GM23338 (cell line): ENCODE measurements around the gene SLC8B1. TPM values are rescaled to one million over a fixed set of nuclear protein-coding genes. Genes with fewer than 3 reads are reported as not detected.

ENCODE experiments used
- ATAC-seq: fragments of 200-7000 bp; cut with Tn5 transposase; 3 replicates; pipeline ENCODE4 v1.9.1; 2020
- DNase-seq: peaks from one replicate; pipeline ENCODE4 v3.0.0-alpha.2; 2015; ENCODE audit warnings: low spot score
- H2AFZ ChIP-seq: fragments of 200-600 bp; sonication (generic); 2 replicates; pipeline ENCODE4 v1.8.0; 2016; ENCODE audit warnings: antibody characterized with exemption, mild to moderate bottlenecking, moderate library complexity
- H3F3A ChIP-seq: fragments of 200-600 bp; sonication (generic); replicated peaks from 2 replicates; pipeline ENCODE4 v1.8.0; 2017; ENCODE audit warnings: antibody characterized with exemption, mixed run types, low read depth
- H3K27ac ChIP-seq: fragments of 200-600 bp; sonication (generic); 2 replicates; pipeline ENCODE4 v1.6.1; 2016; ENCODE audit warnings: low read depth
- H3K27me3 ChIP-seq: fragments of 200-600 bp; sonication (generic); 2 replicates; pipeline ENCODE4 v1.8.0; 2016; ENCODE audit warnings: mild to moderate bottlenecking, mixed run types, moderate library complexity; ENCODE audit not compliant: insufficient read depth
- H3K36me3 ChIP-seq: fragments of 200-600 bp; sonication (generic); 2 replicates; pipeline ENCODE4 v1.8.0; 2016; ENCODE audit warnings: mild to moderate bottlenecking; ENCODE audit not compliant: insufficient read depth
- H3K4me1 ChIP-seq: fragments of 200-600 bp; sonication (generic); 2 replicates; pipeline ENCODE4 v1.8.0; 2016; ENCODE audit warnings: mild to moderate bottlenecking, moderate library complexity; ENCODE audit not compliant: insufficient read depth
- H3K4me2 ChIP-seq: fragments of 200-600 bp; sonication (generic); 2 replicates; pipeline ENCODE4 v1.7.1; 2017; ENCODE audit warnings: mixed run types
- H3K4me3 ChIP-seq: fragments of 200-600 bp; sonication (generic); 2 replicates; pipeline ENCODE4 v1.6.1; 2016; ENCODE audit warnings: mixed run types
- H3K79me2 ChIP-seq: fragments of 200-600 bp; sonication (generic); replicated peaks from 2 replicates; pipeline ENCODE4 v1.8.0; 2017; ENCODE audit warnings: mild to moderate bottlenecking; ENCODE audit not compliant: insufficient read depth
- H3K9me2 ChIP-seq: fragments of 200-600 bp; sonication (generic); 2 replicates; pipeline ENCODE4 v1.8.0; 2017; ENCODE audit not compliant: insufficient read depth
- H4K20me1 ChIP-seq: fragments of 200-600 bp; sonication (generic); replicated peaks from 2 replicates; pipeline ENCODE4 v1.8.0; 2017; ENCODE audit warnings: mild to moderate bottlenecking; ENCODE audit not compliant: insufficient read depth
- H3K27ac Mint-ChIP-seq: 2 replicates; pipeline ENCODE4 v1.8.0; 2020; ENCODE audit warnings: inconsistent platforms, mild to moderate bottlenecking, moderate library complexity, mixed read lengths
- H3K27me3 Mint-ChIP-seq: 3 replicates; pipeline ENCODE4 v1.8.0; 2022; ENCODE audit warnings: low read depth, mild to moderate bottlenecking, moderate library complexity, mixed read lengths, inconsistent platforms; ENCODE audit not compliant: insufficient read depth, poor library complexity
- H3K36me3 Mint-ChIP-seq: 3 replicates; pipeline ENCODE4 v1.8.0; 2021; ENCODE audit warnings: low read depth, mild to moderate bottlenecking, inconsistent platforms, moderate library complexity, mixed read lengths
- H3K4me1 Mint-ChIP-seq: 3 replicates; pipeline ENCODE4 v1.8.0; 2020; ENCODE audit warnings: mild to moderate bottlenecking, inconsistent platforms, mixed read lengths
- H3K4me3 Mint-ChIP-seq: 3 replicates; pipeline ENCODE4 v1.8.0; 2021; ENCODE audit warnings: moderate library complexity, mild to moderate bottlenecking, inconsistent platforms, mixed read lengths
- H3K9me3 Mint-ChIP-seq: 3 replicates; pipeline ENCODE4 v1.8.0; 2020; ENCODE audit warnings: moderate library complexity, mild to moderate bottlenecking, inconsistent platforms, mixed read lengths
- CREB1 ChIP-seq: fragments of 250-450 bp; sonication (Bioruptor Pico); IDR thresholded peaks from 2 replicates; pipeline ENCODE4 v1.5.0; 2020; ENCODE audit warnings: low read depth, mild to moderate bottlenecking, moderate library complexity
- EZH2 ChIP-seq: fragments of 200-600 bp; sonication (generic); IDR thresholded peaks from one replicate; pipeline ENCODE4 v1.8.0; 2017; ENCODE audit warnings: antibody characterized with exemption, mild to moderate bottlenecking, low read depth; ENCODE audit not compliant: unreplicated experiment
- EZH2phosphoT487 ChIP-seq: fragments of 200-600 bp; sonication (generic); IDR thresholded peaks from one replicate; pipeline ENCODE4 v1.8.1; 2018; ENCODE audit warnings: antibody characterized with exemption; ENCODE audit not compliant: unreplicated experiment
- JUNB ChIP-seq: IDR thresholded peaks from one replicate; pipeline ENCODE4 v1.6.1; 2016; ENCODE audit warnings: antibody characterized with exemption; ENCODE audit not compliant: unreplicated experiment
- NANOG ChIP-seq: IDR thresholded peaks from 2 replicates; pipeline ENCODE4 v1.6.1; 2016; ENCODE audit warnings: antibody characterized with exemption, borderline replicate concordance
- POLR2AphosphoS5 ChIP-seq: IDR thresholded peaks from 2 replicates; pipeline ENCODE4 v1.6.1; 2016; ENCODE audit warnings: antibody characterized with exemption, low read depth
- STAT1 ChIP-seq: IDR thresholded peaks from one replicate; pipeline ENCODE4 v1.6.1; 2016; ENCODE audit warnings: antibody characterized with exemption; ENCODE audit not compliant: unreplicated experiment
- ZNF331 ChIP-seq: fragments of 250-450 bp; sonication (Bioruptor Pico); IDR thresholded peaks from 2 replicates; pipeline ENCODE4 v1.5.0; 2020; ENCODE audit warnings: low read depth, mild to moderate bottlenecking, moderate library complexity
- ZNF462 ChIP-seq: fragments of 250-450 bp; sonication (Bioruptor Pico); IDR thresholded peaks from 2 replicates; pipeline ENCODE4 v1.5.0; 2020; ENCODE audit warnings: mild to moderate bottlenecking, moderate library complexity
- polyA plus RNA-seq: library from polyadenylated mRNA; unstranded; fragments of >200 nt; fragmentation: Nextera tagmentation; extraction: Ambion mirVana; gene quantifications from 2 replicates; pipeline ENCODE4 v1.2.1, GENCODE V29; 2016
- total RNA-seq: library from RNA; depleted of rRNA; stranded (reverse); fragments of >200 nt; shearing (Covaris generic); gene quantifications from 2 replicates; pipeline ENCODE4 v1.2.3, GENCODE V29; 2014
- TF ChIP-seq, protein P1 (sequence below): IDR thresholded peaks from 2 replicates; pipeline ENCODE4 v1.6.1; 2016; ENCODE audit warnings: antibody characterized with exemption
- TF ChIP-seq, protein P2 (sequence below), 2 experiments: fragments of 200-600 bp in 1 of 2; sonication (generic) in 1 of 2; conservative IDR thresholded peaks; 2 replicates each; pipeline versions ENCODE4 v1.5.1 to v1.6.1; 2016 to 2017; ENCODE audit warnings: antibody characterized with exemption in 2 of 2, low read depth in 2 of 2, mild to moderate bottlenecking in 2 of 2, moderate library complexity in 1 of 2

Gene SLC8B1
- total and polyA plus RNA-seq, 2 experiments from 2014 or later = 6.0 to 8.9 TPM

GRCh38 chr12:113332688-113333417 is 2.1 kb downstream of the SLC8B1 start:
- no peak for ATAC-seq
- Mint-ChIP-seq H3K36me3 (peaks cover 16% of the 10 kb centered on the region), H3K4me3 (no peak overlapping the region), H3K27ac (no peak overlapping the region), H3K9me3 (no peaks in the 10 kb centered on the region), H3K27me3 (peaks cover 31% of the 10 kb centered on the region), H3K4me1 (peaks cover 10% of the 10 kb centered on the region)
- H3K4me2 ChIP-seq = no peak overlapping the region
- H3K79me2 ChIP-seq = no peaks in the 10 kb centered on the region
- no peak overlapping the region for H3K27ac ChIP-seq
- DNase-seq = no peak
- TF ChIP-seq, protein P1, sequence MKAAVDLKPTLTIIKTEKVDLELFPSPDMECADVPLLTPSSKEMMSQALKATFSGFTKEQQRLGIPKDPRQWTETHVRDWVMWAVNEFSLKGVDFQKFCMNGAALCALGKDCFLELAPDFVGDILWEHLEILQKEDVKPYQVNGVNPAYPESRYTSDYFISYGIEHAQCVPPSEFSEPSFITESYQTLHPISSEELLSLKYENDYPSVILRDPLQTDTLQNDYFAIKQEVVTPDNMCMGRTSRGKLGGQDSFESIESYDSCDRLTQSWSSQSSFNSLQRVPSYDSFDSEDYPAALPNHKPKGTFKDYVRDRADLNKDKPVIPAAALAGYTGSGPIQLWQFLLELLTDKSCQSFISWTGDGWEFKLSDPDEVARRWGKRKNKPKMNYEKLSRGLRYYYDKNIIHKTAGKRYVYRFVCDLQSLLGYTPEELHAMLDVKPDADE = no peak
- no peak for TF ChIP-seq POLR2AphosphoS5
- no peak overlapping the region for H3K4me3 ChIP-seq
- H3K9me2 ChIP-seq = no peaks in the 10 kb centered on the region
- peaks cover 14% of the 10 kb centered on the region for H3K4me1 ChIP-seq
- no peaks in the 10 kb centered on the region for H4K20me1 ChIP-seq
- no peak overlapping the region for H2AFZ ChIP-seq
- peaks cover 10% of the 10 kb centered on the region for H3K27me3 ChIP-seq
- H3F3A ChIP-seq = no peaks in the 10 kb centered on the region
- H3K36me3 ChIP-seq = no peaks in the 10 kb centered on the region; the same call in 1 of the 2 replicates

DNA sequence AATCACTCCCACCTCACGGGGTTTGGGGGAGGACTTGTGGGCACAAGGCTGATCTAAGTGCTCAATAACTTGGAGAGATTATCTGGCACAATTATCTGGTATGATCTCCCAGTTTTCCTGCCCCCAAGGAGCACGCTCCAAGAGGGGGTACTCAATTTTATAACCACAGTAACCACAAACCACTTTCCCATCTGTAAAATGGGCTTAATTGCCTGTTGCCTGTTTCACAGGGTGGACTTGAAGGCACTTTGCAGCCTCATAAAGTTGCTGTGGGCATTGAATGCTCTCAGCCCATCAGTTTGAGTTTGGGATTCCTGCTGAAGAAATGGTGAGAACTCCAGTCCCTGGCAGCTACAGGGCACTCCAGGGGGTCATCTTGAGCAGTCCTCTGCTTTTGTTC is 4.4 kb downstream of the SLC8B1 start:
- Histone ChIP-seq H3K9me2 (no peaks in the 10 kb centered on the region), H3K4me3 (no peak overlapping the region), H4K20me1 (no peaks in the 10 kb centered on the region), H3K4me1 (peaks cover 5% of the 10 kb centered on the region; the same call in 1 of the 2 replicates), H3K4me2 (no peak overlapping the region), H2AFZ (no peak overlapping the region), H3K27me3 (peaks cover 10% of the 10 kb centered on the region), H3K79me2 (no peaks in the 10 kb centered on the region), H3K36me3 (no peaks in the 10 kb centered on the region; the same call in 1 of the 2 replicates), H3K27ac (no peak overlapping the region), H3F3A (no peaks in the 10 kb centered on the region)
- Mint-ChIP-seq H3K27ac (no peak overlapping the region), H3K27me3 (peaks cover 25% of the 10 kb centered on the region), H3K4me1 (peaks cover 4% of the 10 kb centered on the region; the same call in 2 of the 3 replicates), H3K4me3 (no peak overlapping the region), H3K36me3 (peaks cover 19% of the 10 kb centered on the region), H3K9me3 (no peaks in the 10 kb centered on the region)
- no peak for DNase-seq
- no peak for ATAC-seq
- TF ChIP-seq JUNB (no peak), STAT1 (no peak), CREB1 (CRISPR knock-in tag) (no peak), POLR2AphosphoS5 (no peak), NANOG (no peak), ZNF462 (CRISPR knock-in tag) (no peak), ZNF331 (no peak), EZH2 (no peak), EZH2phosphoT487 (no peak)
- TF ChIP-seq, protein P1 = no peak
- TF ChIP-seq, protein P2, sequence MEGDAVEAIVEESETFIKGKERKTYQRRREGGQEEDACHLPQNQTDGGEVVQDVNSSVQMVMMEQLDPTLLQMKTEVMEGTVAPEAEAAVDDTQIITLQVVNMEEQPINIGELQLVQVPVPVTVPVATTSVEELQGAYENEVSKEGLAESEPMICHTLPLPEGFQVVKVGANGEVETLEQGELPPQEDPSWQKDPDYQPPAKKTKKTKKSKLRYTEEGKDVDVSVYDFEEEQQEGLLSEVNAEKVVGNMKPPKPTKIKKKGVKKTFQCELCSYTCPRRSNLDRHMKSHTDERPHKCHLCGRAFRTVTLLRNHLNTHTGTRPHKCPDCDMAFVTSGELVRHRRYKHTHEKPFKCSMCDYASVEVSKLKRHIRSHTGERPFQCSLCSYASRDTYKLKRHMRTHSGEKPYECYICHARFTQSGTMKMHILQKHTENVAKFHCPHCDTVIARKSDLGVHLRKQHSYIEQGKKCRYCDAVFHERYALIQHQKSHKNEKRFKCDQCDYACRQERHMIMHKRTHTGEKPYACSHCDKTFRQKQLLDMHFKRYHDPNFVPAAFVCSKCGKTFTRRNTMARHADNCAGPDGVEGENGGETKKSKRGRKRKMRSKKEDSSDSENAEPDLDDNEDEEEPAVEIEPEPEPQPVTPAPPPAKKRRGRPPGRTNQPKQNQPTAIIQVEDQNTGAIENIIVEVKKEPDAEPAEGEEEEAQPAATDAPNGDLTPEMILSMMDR (conservative IDR thresholded peaks at IDR 0.05; ENCODE audit: low read depth in 2 of 2) = no peak
